NOMO-1 treated with DMSO at 0.1 percent for 48 hours (cell line): ENCODE results near the gene KRTAP5-1.
"Not testable (repeated sequence)": the region's sequence is repeated elsewhere in the genome, so short reads cannot be mapped to it uniquely, and the experiment has no call there.

Experiments used
- DNase-seq: peaks from one replicate; lab custom pipeline; 2025; ENCODE audit not compliant: unreplicated experiment; lab: John Stamatoyannopoulos, UW

Gene KRTAP5-1, protein sequence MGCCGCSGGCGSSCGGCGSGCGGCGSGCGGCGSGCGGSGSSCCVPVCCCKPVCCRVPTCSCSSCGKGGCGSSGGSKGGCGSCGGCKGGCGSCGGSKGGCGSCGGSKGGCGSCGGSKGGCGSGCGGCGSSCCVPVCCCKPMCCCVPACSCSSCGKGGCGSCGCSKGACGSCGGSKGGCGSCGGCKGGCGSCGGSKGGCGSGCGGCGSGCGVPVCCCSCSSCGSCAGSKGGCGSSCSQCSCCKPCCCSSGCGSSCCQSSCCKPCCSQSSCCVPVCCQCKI

GRCh38 chr11:1584661-1585370 lies at the start of gene KRTAP5-1:
TSS of gene KRTAP5-1 (minus strand) at chr11:1585283. CDS start at chr11:1585249, 34 bp downstream.
- DNase-seq: not testable (repeated sequence)

- DNase-seq: no peak
These were observed 48.8 kb upstream of the KRTAP5-1 start for GRCh38 chr11:1633864-1634263.

- no peak for DNase-seq
These were observed 47.1 kb upstream of the KRTAP5-1 start for GRCh38 chr11:1632053-1632714.

GRCh38 chr11:1631066-1631568 lies 46.0 kb upstream of the KRTAP5-1 start:
- DNase-seq: no peak

GRCh38 chr11:1630271-1630670 lies 45.2 kb upstream of the KRTAP5-1 start:
- DNase-seq: no peak

- no peak for DNase-seq
These were observed 44.5 kb upstream of the KRTAP5-1 start, which contains the start of gene KRTAP5-5 for GRCh38 chr11:1629326-1630185. TSS of gene KRTAP5-5 (plus strand) at chr11:1629775. CDS start at chr11:1629841, 66 bp downstream.

DNA sequence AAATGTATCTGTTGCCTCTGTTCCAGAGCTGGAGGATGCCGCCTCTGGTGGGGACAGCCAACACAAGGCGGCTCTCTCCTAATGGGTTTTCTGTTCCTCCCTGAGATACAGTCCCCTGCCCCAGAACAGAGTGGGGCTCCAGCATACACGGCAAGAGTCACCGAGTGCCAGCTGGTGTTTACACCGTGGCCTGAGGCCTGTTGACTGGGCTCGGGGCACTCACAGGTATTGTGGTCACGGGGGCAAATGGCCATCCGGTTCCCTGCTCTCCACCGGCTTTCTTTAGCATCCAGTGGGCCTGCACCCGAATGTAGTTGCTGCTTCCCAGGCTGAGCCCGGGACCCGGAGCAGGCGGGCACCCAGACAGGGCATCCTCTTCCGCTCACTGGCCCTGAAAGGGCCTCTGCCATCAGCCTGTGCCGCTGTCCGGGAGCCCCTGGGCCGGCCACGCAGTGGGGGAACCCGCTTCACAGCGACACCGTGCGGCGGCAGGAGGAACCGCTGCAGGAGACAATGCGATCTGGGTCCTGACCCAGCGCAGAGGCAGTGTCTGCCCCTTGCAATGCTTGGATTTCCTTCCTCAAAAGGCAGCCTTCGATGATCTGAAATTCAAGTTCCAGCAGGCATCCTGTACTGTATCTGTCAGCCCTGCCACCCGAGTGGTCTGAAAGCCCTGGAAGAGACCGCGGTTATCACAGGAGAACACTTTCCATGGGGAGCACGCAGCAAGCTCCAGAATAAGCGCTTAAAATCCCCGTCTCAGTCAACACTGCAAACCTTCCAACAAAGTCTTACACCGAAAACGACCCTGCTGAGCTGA lies 43.6 kb upstream of the KRTAP5-1 start:
- peak; percentile 49 for DNase-seq

- no peak for DNase-seq
These were observed 40.5 kb upstream of the KRTAP5-1 start for GRCh38 chr11:1625541-1625940.

DNA sequence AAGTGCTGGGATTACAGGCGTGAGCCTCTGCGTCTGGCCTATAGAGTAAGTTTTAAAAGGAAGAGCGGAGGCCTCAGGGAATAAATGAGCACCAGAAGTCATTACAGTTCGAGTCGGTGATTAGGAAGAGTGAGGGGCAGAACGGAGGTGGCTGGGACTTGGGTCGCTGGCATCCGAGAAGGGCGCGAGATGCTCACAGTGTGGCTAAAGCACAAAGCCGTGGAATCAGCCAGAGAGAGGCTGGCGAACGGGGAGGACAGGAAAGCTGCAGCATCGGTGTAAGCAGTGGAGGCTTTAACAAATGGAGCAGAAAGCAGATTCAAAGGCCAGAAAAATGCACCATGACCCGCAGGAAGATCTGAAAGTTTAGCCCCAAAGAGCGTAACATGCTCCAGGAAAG lies 39.5 kb upstream of the KRTAP5-1 start:
- no peak for DNase-seq

- DNase-seq: no peak
These were observed 38.6 kb upstream of the KRTAP5-1 start for GRCh38 chr11:1623716-1624115.

DNA sequence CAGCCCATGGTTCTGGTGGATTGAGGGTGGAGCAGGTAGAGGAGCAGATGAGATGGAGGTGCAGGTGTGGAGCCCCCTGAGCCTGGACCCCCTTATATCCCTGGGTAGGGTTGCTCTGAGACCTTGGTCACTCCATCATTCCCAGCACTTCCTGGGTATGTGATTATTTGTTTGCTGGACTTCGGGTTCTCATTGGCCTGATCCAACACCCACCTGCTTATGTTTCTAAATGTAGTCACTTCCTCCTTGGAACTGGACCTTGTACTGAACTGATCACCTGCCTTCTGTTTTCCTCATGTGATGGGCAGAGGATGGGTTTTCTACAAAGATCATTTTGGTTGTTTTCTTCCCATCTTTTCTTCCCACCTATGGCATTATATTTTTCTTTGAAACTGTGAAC lies 37.0 kb upstream of the KRTAP5-1 start, which contains the start of gene KRTAP5-4:
KRTAP5-4 (minus strand) TSS at position 53 of the 400 bp plus-strand sequence; CDS start at position 8, 45 bp downstream.
- DNase-seq: no peak

DNA sequence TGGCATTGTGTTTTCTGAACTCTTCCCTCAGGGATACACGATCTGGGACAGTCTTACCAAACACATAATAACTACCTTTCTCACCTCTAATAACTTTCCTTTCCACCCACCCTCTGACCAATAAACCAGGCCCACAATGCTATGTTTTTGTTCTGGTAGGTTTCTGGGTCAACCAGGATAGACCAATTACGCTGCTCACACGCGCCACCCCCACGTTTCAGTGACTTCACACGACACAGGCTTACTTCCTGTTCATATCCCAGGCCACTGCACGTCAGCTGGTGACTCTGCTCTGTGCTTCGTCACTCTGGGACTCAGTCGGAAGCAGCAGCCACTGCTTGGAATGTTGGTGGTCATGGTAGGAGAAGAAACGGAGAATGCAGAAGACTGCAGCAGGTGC lies 34.4 kb upstream of the KRTAP5-1 start:
- DNase-seq: no peak

GRCh38 chr11:1618231-1618630 lies 33.1 kb upstream of the KRTAP5-1 start:
- no peak for DNase-seq

DNA sequence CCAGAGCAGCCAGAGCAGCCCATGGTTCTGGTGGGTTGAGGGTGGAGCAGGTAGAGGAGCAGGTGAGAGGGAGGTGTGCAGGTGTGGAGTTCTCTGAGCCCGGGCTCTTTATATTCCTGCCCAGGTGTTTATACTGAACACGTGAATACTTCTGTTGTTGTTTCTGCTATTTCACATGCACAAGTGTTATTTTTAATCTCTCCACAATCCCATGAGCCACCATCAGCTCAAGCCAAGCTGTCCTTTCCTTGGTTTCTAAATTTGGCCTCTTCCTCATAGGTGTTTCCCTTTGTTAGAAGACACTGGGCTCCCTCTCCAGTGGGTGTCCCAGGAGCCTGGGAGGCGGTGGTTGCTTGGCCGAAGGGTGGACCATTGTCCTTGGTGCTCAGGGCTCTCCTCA lies 23.3 kb upstream of the KRTAP5-1 start, which contains the start of gene KRTAP5-3:
KRTAP5-3 (minus strand) TSS at position 101 of the 400 bp plus-strand sequence; CDS start at position 23, 78 bp downstream.
- DNase-seq: no peak

GRCh38 chr11:1607901-1608300 lies 22.8 kb upstream of the KRTAP5-1 start:
- not testable (repeated sequence) for DNase-seq

DNA sequence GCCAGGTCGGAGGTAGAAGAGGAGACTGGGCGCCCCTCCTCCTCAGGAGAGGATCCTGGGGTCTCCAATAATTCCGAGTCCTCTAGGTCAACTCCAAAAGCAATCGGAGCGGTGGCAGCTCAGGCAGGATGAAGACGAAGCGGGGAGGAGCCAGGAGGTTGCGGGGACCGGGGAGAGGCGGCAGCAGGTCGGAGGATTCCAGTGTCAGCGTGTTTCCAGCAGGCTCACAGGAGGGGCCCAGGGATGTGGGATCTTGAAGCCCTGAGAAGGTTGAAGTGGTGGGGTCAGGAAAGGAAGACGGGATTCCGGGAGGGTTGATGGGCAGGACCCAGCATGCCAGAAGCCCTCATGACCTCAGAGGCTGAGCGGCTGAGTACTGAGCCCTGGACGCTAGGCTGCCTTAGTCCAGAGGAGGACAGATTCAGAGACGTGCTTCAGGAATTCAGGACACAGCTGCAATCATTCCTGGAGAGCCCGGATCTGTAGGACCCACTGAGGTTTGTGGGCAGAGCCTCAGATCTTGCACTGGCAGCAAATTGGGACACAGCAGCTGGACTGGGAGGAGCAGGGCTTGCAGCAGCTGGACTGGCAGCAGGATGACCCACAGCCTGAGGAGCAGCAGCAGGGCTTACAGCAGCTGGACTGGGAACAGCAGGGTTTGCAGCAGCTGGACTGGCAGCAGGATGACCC lies 22.2 kb upstream of the KRTAP5-1 start:
- not testable (repeated sequence) for DNase-seq

DNA sequence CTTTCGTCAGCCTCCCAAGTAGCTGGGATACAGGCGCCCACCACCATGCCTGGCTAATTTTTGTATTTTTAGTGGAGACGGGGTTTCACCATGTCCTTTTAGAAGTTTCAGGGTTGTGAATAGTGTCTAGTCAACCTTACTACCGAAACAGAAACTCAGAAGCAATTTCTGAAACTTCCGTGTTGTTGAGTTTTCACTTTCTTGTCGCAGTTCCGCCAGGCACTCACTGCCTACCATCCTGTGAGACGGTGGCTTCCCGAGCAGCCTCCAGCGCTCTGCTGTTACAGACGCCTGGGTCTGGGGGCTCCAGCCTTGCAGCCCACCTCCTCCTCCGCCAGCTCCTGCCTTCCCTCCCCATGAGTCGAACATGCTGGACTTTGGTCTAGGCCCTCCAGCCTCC lies 20.8 kb upstream of the KRTAP5-1 start:
- peak; percentile 47 for DNase-seq

GRCh38 chr11:1604711-1605110 lies 19.6 kb upstream of the KRTAP5-1 start:
- DNase-seq: no peak

DNA sequence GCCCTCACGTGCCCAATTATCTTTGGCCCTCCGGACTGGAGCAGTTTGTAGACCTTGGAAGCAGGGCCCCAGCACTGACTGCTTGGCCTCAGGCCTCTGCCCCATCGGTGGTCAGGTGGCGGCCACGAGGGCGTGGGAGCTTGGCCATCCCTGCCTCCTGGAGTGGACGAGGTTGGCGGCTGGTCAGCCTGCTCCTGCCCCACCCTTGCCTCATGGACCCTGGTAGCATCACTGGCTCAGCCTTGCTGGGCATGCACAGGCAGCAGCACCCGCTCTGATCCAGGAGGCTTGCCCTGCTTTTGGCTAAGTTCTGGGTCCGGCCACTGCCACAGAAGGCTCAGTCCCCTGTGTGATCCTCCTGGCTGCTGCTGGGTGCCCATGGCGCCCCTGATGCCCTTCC lies 19.1 kb upstream of the KRTAP5-1 start:
- DNase-seq: no peak
